Kidney epithelial cell (primary cell): ENCODE measurements around the gene CDR2. TPM values are rescaled to one million over a fixed set of nuclear protein-coding genes. Genes with fewer than 3 reads are reported as not detected.
"Not testable (repeated sequence)": the region's sequence is repeated elsewhere in the genome, so short reads cannot be mapped to it uniquely, and the experiment has no call there.

Experiments used
- DNase-seq: peaks from one replicate; pipeline ENCODE4 v3.0.0-alpha.2; 2010; ENCODE audit warnings: low read depth
- H3K27me3 ChIP-seq: 2 replicates; pipeline ENCODE4 v1.6.0; 2011; ENCODE audit warnings: low read length; ENCODE audit not compliant: control insufficient read depth, insufficient read depth
- H3K36me3 ChIP-seq: 2 replicates; pipeline ENCODE4 v1.5.1; 2011; ENCODE audit warnings: low read length; ENCODE audit not compliant: control insufficient read depth, insufficient read depth
- H3K4me3 ChIP-seq: 2 replicates; pipeline ENCODE4 v1.5.1; 2011; ENCODE audit warnings: low read depth, mild to moderate bottlenecking, control low read depth, low read length
- CTCF ChIP-seq: IDR thresholded peaks from 2 replicates; pipeline ENCODE4 v1.5.1; 2011; ENCODE audit warnings: mild to moderate bottlenecking, moderate library complexity, low read length, control low read depth, inconsistent platforms; ENCODE audit not compliant: insufficient read depth, poor library complexity, severe bottlenecking
- total RNA-seq: library from RNA; depleted of rRNA; stranded (reverse); fragments of >200 nt; gene quantifications from 2 replicates; pipeline ENCODE4 v1.2.3, GENCODE V29; 2015

The CDR2 gene
- total RNA-seq, 1 donor from 2014 or later: 27.0 TPM

- no peak for DNase-seq
- no peaks in the 10 kb centered on the region for H3K36me3 ChIP-seq
- no peaks in the 10 kb centered on the region for H3K27me3 ChIP-seq
- TF ChIP-seq CTCF: no peak
- no peak overlapping the region for H3K4me3 ChIP-seq
Observed at GRCh38 chr16:22418826-22419225, 44.4 kb upstream of the CDR2 start.

GRCh38 chr16:22417798-22418197 is 43.4 kb upstream of the CDR2 start:
- H3K4me3 ChIP-seq, H3K36me3 ChIP-seq, H3K27me3 ChIP-seq, DNase-seq: not testable (repeated sequence)

GRCh38 chr16:22417019-22417418 is 42.6 kb upstream of the CDR2 start:
- no peak overlapping the region for H3K4me3 ChIP-seq

GRCh38 chr16:22413819-22414218 is 39.4 kb upstream of the CDR2 start:
- Histone ChIP-seq H3K4me3 (no peak overlapping the region), H3K27me3 (no peaks in the 10 kb centered on the region), H3K36me3 (no peaks in the 10 kb centered on the region)
- no peak for TF ChIP-seq CTCF
- DNase-seq: no peak

More at GRCh38 chr16:22417019-22417418, 42.6 kb upstream of the CDR2 start:
- Histone ChIP-seq H3K27me3 (no peaks in the 10 kb centered on the region), H3K36me3 (no peaks in the 10 kb centered on the region)
- no peak for TF ChIP-seq CTCF
- no peak for DNase-seq

GRCh38 chr16:22407486-22407885 is 33.1 kb upstream of the CDR2 start:
- TF ChIP-seq CTCF: no peak
- H3K27me3 ChIP-seq: no peaks in the 10 kb centered on the region
- no peak for DNase-seq
- no peaks in the 10 kb centered on the region for H3K36me3 ChIP-seq
- H3K4me3 ChIP-seq: no peak overlapping the region

- no peak for TF ChIP-seq CTCF
- DNase-seq: no peak
- H3K4me3 ChIP-seq: no peak overlapping the region
- no peaks in the 10 kb centered on the region for H3K36me3 ChIP-seq
- no peaks in the 10 kb centered on the region for H3K27me3 ChIP-seq
Observed at GRCh38 chr16:22402191-22402590, 27.8 kb upstream of the CDR2 start.
